T-helper 1 cell treated with Interleukin-12 subunit alpha and Interleukin-12 subunit beta and Interleukin-4 antibody, amounts not matched to agents 30 μg/mL and 1 μg/mL, for 36 hours (primary cell): Measurements from ENCODE around the gene HRH2.
"Not testable (repeated sequence)": the region's sequence is repeated elsewhere in the genome, so short reads cannot be mapped to it uniquely, and the experiment has no call there.

ENCODE experiments used
- H3K27ac Mint-ChIP-seq: one replicate; pipeline ENCODE4 v1.8.0; 2021; ENCODE audit warnings: mild to moderate bottlenecking, mixed read lengths
- H3K27me3 Mint-ChIP-seq: one replicate; pipeline ENCODE4 v1.8.0; 2021; ENCODE audit warnings: low read depth, mixed read lengths
- H3K36me3 Mint-ChIP-seq: one replicate; pipeline ENCODE4 v1.8.0; 2021; ENCODE audit warnings: low read depth, mixed read lengths
- H3K4me1 Mint-ChIP-seq: one replicate; pipeline ENCODE4 v1.8.0; 2021; ENCODE audit warnings: low read depth, mixed read lengths
- H3K4me3 Mint-ChIP-seq: one replicate; pipeline ENCODE4 v1.8.0; 2021; ENCODE audit warnings: mild to moderate bottlenecking, moderate library complexity, mixed read lengths
- H3K9me3 Mint-ChIP-seq: one replicate; pipeline ENCODE4 v1.8.0; 2021; ENCODE audit warnings: mixed read lengths

HRH2 gene

DNA sequence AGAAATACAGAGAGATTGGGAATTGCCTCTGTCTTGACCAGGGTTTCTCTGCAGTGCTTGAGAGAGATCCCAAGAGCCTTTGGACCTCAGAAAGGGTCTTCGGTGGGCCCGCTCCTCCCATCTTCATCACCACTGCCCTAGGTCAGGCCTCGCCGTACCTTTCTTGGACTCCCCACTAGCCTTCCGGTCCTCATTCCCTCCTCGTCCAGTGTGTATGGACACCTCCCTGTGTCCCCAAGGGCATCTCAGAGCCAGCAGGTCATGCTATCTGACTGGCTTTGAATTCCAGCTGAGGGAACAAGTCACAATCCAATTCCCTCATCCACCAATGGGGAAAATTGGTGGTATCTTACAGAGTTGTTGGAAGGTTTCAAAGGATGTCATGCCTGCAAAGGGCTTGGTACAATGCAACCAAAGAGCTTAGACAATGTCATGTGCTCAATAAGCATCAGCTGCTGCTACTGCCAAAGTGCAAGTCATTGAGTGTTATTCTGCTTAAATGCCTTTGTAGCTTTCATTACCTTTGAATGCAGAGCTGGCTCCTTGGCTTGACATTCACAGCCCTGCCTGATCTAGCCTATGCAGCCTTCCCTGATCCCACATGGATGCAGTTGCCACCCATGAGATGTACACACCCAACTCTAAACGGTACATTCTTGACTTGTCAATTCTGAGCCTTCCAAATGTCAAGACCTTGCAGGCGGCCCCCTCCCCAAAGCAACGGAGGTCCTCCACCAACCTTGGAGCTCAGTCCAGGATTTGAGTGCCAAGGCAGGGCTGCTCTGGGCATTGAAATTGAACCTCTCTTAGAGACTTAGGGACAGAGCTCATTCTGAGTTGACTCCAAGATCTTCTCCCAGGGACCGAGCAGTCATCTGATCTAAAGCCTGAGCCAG is 58.0 kb downstream of the HRH2 start:
- peaks cover 3% of the 10 kb centered on the region for H3K4me1 Mint-ChIP-seq

DNA sequence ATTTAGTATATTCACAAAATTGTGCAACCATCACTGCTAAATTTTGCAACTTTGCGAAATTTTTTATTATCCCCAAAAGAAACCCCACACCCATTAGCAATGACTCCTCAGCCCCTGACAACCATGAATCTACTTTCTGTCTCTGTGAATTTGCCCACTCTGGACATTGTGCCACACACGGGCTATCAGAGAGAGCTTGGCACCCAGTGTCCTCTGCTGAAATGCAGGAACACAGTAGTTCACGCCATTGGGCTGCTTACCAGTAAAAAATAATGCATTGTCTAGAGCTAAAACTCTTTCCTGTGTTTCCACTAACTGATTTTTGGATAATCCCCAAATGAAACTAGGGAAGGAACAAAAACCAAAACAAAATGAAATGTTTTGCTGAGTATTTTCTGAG is 60.0 kb downstream of the HRH2 start:
- H3K36me3 Mint-ChIP-seq: peaks cover 19% of the 10 kb centered on the region

More for the DNA sequence above, 58.0 kb downstream of the HRH2 start:
- peaks cover 31% of the 10 kb centered on the region for H3K9me3 Mint-ChIP-seq
- H3K27me3 Mint-ChIP-seq: no peaks in the 10 kb centered on the region
- no peak overlapping the region for H3K4me3 Mint-ChIP-seq
- no peak overlapping the region for H3K27ac Mint-ChIP-seq
- peaks cover 23% of the 10 kb centered on the region for H3K36me3 Mint-ChIP-seq

GRCh38 chr5:175718401-175719108 is 60.7 kb downstream of the HRH2 start:
- Mint-ChIP-seq H3K27me3 (no peaks in the 10 kb centered on the region), H3K27ac (no peak overlapping the region), H3K4me3 (no peak overlapping the region), H3K36me3 (peaks cover 15% of the 10 kb centered on the region), H3K9me3 (peaks cover 31% of the 10 kb centered on the region), H3K4me1 (peaks cover 3% of the 10 kb centered on the region)

More for the DNA sequence above, 60.0 kb downstream of the HRH2 start:
- no peak overlapping the region for H3K4me3 Mint-ChIP-seq
- H3K27ac Mint-ChIP-seq: no peak overlapping the region
- H3K4me1 Mint-ChIP-seq: peaks cover 3% of the 10 kb centered on the region
- peaks cover 31% of the 10 kb centered on the region for H3K9me3 Mint-ChIP-seq
- H3K27me3 Mint-ChIP-seq: no peaks in the 10 kb centered on the region

DNA sequence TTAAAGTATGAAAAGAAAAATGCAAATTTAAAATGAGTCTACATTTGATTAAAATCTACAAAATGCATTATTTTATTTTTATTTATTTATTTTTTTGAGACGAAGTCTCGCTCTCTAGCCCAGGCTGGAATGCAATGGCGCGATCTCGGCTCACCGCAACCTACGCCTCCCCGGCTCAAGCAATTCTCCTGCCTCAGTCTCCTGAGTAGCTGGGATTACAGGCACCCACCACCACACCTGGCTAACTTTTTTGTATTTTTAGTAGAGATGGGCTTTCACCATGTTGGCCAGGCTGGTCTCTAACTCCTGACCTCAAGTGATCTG is 61.2 kb downstream of the HRH2 start:
- not testable (repeated sequence) for H3K4me3 Mint-ChIP-seq, H3K36me3 Mint-ChIP-seq, H3K4me1 Mint-ChIP-seq, H3K27ac Mint-ChIP-seq, H3K27me3 Mint-ChIP-seq
- peaks cover 31% of the 10 kb centered on the region for H3K9me3 Mint-ChIP-seq

- H3K36me3 Mint-ChIP-seq: no peaks in the 10 kb centered on the region
- H3K27me3 Mint-ChIP-seq: peaks cover 7% of the 10 kb centered on the region
- H3K27ac Mint-ChIP-seq: no peak overlapping the region
- H3K9me3 Mint-ChIP-seq: peaks cover 4% of the 10 kb centered on the region
- peaks cover under 1% of the 10 kb centered on the region for H3K4me1 Mint-ChIP-seq
- H3K4me3 Mint-ChIP-seq: no peak overlapping the region
Measured at GRCh38 chr5:175724314-175725275, 66.7 kb downstream of the HRH2 start.

GRCh38 chr5:175728316-175728715 is 70.4 kb downstream of the HRH2 start:
- Mint-ChIP-seq H3K36me3 (no peaks in the 10 kb centered on the region), H3K4me3 (no peak overlapping the region), H3K4me1 (peaks cover 5% of the 10 kb centered on the region), H3K9me3 (peaks cover 4% of the 10 kb centered on the region), H3K27ac (no peak overlapping the region), H3K27me3 (peaks cover 17% of the 10 kb centered on the region)

DNA sequence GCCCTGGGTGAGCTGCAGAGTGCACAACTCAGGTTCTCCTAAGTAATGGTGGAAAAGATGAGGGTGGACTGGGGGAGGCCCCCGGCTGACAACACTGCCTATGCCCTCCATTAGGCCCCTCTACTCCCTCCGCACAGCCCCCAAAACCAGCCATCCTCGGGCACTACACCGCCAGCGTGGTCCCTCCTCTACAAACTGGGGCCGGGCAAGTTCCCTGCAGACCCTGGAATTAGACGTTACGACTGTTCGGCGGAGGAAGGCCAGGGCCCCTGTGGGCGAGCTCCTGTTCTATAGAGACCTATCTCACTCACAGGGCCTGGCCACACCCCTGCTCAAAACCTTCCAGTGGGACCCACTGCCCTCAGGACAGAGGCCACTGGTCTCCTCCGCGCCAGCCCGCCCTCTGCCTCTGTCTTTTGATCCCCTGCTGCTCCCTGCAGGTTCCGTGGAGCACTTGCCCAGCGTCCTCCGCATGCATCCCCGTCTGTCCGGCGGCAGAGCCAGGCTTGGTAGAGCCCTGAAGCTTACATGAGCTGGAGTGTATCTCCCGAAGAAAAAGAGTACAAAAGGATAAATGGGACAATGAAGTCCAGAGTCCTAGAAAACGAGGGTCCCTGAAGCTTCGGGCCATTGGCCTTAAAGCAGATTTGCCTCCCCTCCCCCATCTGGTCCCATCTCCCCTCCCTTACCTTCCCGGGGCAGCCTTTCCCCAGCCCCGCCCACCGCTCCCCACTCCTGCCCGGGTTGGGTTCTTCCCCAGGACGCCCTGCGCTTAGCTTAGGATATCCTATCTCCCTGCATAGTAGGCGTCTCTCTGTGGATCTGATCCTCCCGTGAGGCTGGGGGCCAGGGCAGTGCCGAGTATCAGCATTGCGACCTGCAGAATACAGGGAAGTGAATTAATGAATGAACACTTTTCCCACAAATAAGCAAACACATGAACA is 71.3 kb downstream of the HRH2 start:
- Mint-ChIP-seq H3K4me3 (no peak overlapping the region), H3K27ac (no peak overlapping the region), H3K9me3 (peaks cover 4% of the 10 kb centered on the region), H3K4me1 (peaks cover 5% of the 10 kb centered on the region), H3K36me3 (no peaks in the 10 kb centered on the region), H3K27me3 (peaks cover 17% of the 10 kb centered on the region)

GRCh38 chr5:175729829-175730277 is 72.0 kb downstream of the HRH2 start:
- no peak overlapping the region for H3K27ac Mint-ChIP-seq
- no peaks in the 10 kb centered on the region for H3K36me3 Mint-ChIP-seq
- H3K4me3 Mint-ChIP-seq: no peak overlapping the region
- H3K9me3 Mint-ChIP-seq: peaks cover 4% of the 10 kb centered on the region
- peaks cover 5% of the 10 kb centered on the region for H3K4me1 Mint-ChIP-seq
- H3K27me3 Mint-ChIP-seq: peaks cover 11% of the 10 kb centered on the region

- H3K36me3 Mint-ChIP-seq: no peaks in the 10 kb centered on the region
- H3K27me3 Mint-ChIP-seq: peaks cover 11% of the 10 kb centered on the region
Measured at GRCh38 chr5:175731172-175731571, 73.3 kb downstream of the HRH2 start.

GRCh38 chr5:175731756-175732465 is 74.0 kb downstream of the HRH2 start:
- Mint-ChIP-seq H3K4me3 (no peak overlapping the region), H3K27me3 (peaks cover 11% of the 10 kb centered on the region), H3K36me3 (no peaks in the 10 kb centered on the region), H3K27ac (no peak overlapping the region), H3K4me1 (peaks cover 5% of the 10 kb centered on the region), H3K9me3 (peaks cover 3% of the 10 kb centered on the region)

More at GRCh38 chr5:175731172-175731571, 73.3 kb downstream of the HRH2 start:
- Mint-ChIP-seq H3K9me3 (peaks cover 4% of the 10 kb centered on the region), H3K27ac (no peak overlapping the region), H3K4me1 (peaks cover 5% of the 10 kb centered on the region), H3K4me3 (no peak overlapping the region)

GRCh38 chr5:175733017-175733416 is 75.1 kb downstream of the HRH2 start:
- no peaks in the 10 kb centered on the region for H3K9me3 Mint-ChIP-seq
- H3K36me3 Mint-ChIP-seq: no peaks in the 10 kb centered on the region
- no peak overlapping the region for H3K27ac Mint-ChIP-seq
- no peak overlapping the region for H3K4me3 Mint-ChIP-seq
- peaks cover 11% of the 10 kb centered on the region for H3K27me3 Mint-ChIP-seq
- H3K4me1 Mint-ChIP-seq: peaks cover 5% of the 10 kb centered on the region

GRCh38 chr5:175734016-175734415 is 76.1 kb downstream of the HRH2 start:
- H3K27me3 Mint-ChIP-seq: peaks cover 11% of the 10 kb centered on the region
- H3K27ac Mint-ChIP-seq: no peak overlapping the region
- H3K4me3 Mint-ChIP-seq: no peak overlapping the region
- H3K9me3 Mint-ChIP-seq: no peaks in the 10 kb centered on the region
- H3K36me3 Mint-ChIP-seq: no peaks in the 10 kb centered on the region
- peaks cover 5% of the 10 kb centered on the region for H3K4me1 Mint-ChIP-seq

DNA sequence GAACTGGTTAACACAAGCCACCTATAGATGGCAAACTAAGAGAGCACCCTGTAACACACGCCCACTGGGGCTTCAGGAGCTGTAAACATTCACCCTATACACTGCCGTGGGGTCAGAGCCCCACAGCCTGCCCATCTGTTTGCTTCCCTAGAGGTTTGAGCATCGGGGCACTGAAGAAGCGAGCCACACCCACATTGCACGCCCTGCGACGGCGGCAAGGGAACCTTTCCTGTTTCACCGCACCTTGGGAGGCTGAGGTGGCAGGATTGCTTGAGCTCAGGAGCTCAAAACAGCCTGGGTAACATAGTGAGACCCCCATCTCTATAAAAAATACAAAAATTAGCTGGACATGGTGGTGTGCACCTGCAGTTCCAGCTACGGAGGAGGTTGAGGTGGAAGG is 76.6 kb downstream of the HRH2 start:
- peaks cover 12% of the 10 kb centered on the region for H3K27me3 Mint-ChIP-seq
- H3K36me3 Mint-ChIP-seq: no peaks in the 10 kb centered on the region
- H3K9me3 Mint-ChIP-seq: no peaks in the 10 kb centered on the region
- no peak overlapping the region for H3K4me3 Mint-ChIP-seq
- no peak overlapping the region for H3K27ac Mint-ChIP-seq
- H3K4me1 Mint-ChIP-seq: peaks cover 5% of the 10 kb centered on the region
